CD14-positive monocyte (primary cell): Measurements from ENCODE around the gene NLGN1. TPM values are rescaled to one million over a fixed set of nuclear protein-coding genes. Genes with fewer than 3 reads are reported as not detected.

Experiments used
- DNase-seq, 3 donors: peaks; one replicate each; pipeline ENCODE4 v3.0.0-alpha.2; 2011 to 2022
- H2AFZ ChIP-seq: 2 replicates; pipeline ENCODE4 v1.6.0; 2012; ENCODE audit warnings: mild to moderate bottlenecking, low read depth, low read length, inconsistent platforms; ENCODE audit not compliant: insufficient read depth, poor library complexity, severe bottlenecking
- H3K27ac ChIP-seq, 2 donors: 1 replicate in 1 of 2; 2 replicates in 1 of 2; pipeline ENCODE4 v1.5.1; 2012 to 2013; ENCODE audit warnings: low read length in 2 of 2, control low read depth in 1 of 2, inconsistent platforms in 1 of 2, low read depth in 1 of 2, mild to moderate bottlenecking in 1 of 2
- H3K27me3 ChIP-seq, 2 donors: one replicate each; pipeline versions ENCODE4 v1.6.0 to v1.6.1; 2011 to 2013; ENCODE audit warnings: low read length in 2 of 2; ENCODE audit not compliant: control insufficient read depth in 2 of 2, insufficient read depth in 2 of 2
- H3K36me3 ChIP-seq, 2 donors: replicated peaks in 1 of 2; 1 replicate in 1 of 2; 2 replicates in 1 of 2; pipeline versions ENCODE4 v1.5.1 to v1.6.1; 2012 to 2013; ENCODE audit warnings: low read length in 2 of 2, control low read depth in 1 of 2, inconsistent platforms in 1 of 2, mild to moderate bottlenecking in 1 of 2; ENCODE audit not compliant: insufficient read depth in 2 of 2, control insufficient read depth in 1 of 2
- H3K4me1 ChIP-seq, 2 donors: 1 replicate in 1 of 2; 2 replicates in 1 of 2; pipeline versions ENCODE4 v1.5.1 to v1.6.1; 2012 to 2013; ENCODE audit warnings: low read length in 2 of 2, control low read depth in 1 of 2, inconsistent platforms in 1 of 2, mild to moderate bottlenecking in 1 of 2, moderate library complexity in 1 of 2; ENCODE audit not compliant: insufficient read depth in 2 of 2, control insufficient read depth in 1 of 2
- H3K4me2 ChIP-seq: replicated peaks from 2 replicates; pipeline ENCODE3; 2012; ENCODE audit warnings: low read length, moderate library complexity, mild to moderate bottlenecking; ENCODE audit not compliant: poor library complexity, severe bottlenecking; ENCODE audit errors: extremely low read depth
- H3K4me3 ChIP-seq, 3 experiments: fragments of 200-600 bp in 1 of 3; sonication (generic) in 1 of 3; replicated peaks in 1 of 3; 1 replicate in 2 of 3; 2 replicates in 1 of 3; pipeline ENCODE4 v1.5.1; 2011 to 2013; ENCODE audit warnings: low read length in 3 of 3, mild to moderate bottlenecking in 3 of 3, control low read depth in 2 of 3, low read depth in 2 of 3, inconsistent platforms in 1 of 3, moderate library complexity in 1 of 3
- H3K79me2 ChIP-seq: 2 replicates; pipeline ENCODE4 v1.6.0; 2012; ENCODE audit warnings: mild to moderate bottlenecking, control low read depth, inconsistent platforms, low read length, moderate library complexity; ENCODE audit not compliant: insufficient read depth
- H3K9ac ChIP-seq: 2 replicates; pipeline ENCODE4 v1.6.0; 2017; ENCODE audit warnings: low read length, mild to moderate bottlenecking; ENCODE audit not compliant: insufficient read depth, poor library complexity, severe bottlenecking
- H3K9me3 ChIP-seq, 2 donors: replicated peaks in 1 of 2; 1 replicate in 1 of 2; 2 replicates in 1 of 2; pipeline versions ENCODE4 v1.5.1 to v1.6.1; 2012 to 2013; ENCODE audit warnings: low read length in 2 of 2, control low read depth in 1 of 2; ENCODE audit not compliant: control insufficient read depth in 1 of 2, insufficient read depth in 1 of 2
- H4K20me1 ChIP-seq: 2 replicates; pipeline ENCODE4 v1.6.0; 2012; ENCODE audit warnings: mild to moderate bottlenecking, low read length, control low read depth, moderate library complexity; ENCODE audit not compliant: insufficient read depth
- H3K27ac Mint-ChIP-seq, 7 donors: one replicate each; pipeline ENCODE4 v1.8.0; 2020; ENCODE audit warnings: mild to moderate bottlenecking in 7 of 7, mixed read lengths in 7 of 7, moderate library complexity in 6 of 7, inconsistent platforms in 2 of 7
- H3K27me3 Mint-ChIP-seq, 3 donors: one replicate each; pipeline ENCODE4 v1.8.0; 2021 to 2022; ENCODE audit warnings: low read depth in 3 of 3, mild to moderate bottlenecking in 3 of 3, mixed read lengths in 3 of 3, moderate library complexity in 3 of 3, inconsistent platforms in 1 of 3
- H3K36me3 Mint-ChIP-seq, 2 donors: one replicate each; pipeline ENCODE4 v1.8.0; 2020; ENCODE audit warnings: mixed read lengths in 2 of 2, inconsistent platforms in 1 of 2, mild to moderate bottlenecking in 1 of 2
- H3K4me1 Mint-ChIP-seq: one replicate; pipeline ENCODE4 v1.8.0; 2020; ENCODE audit warnings: mild to moderate bottlenecking, mixed read lengths
- H3K4me3 Mint-ChIP-seq, 2 donors: one replicate each; pipeline ENCODE4 v1.8.0; 2020; ENCODE audit warnings: mild to moderate bottlenecking in 2 of 2, mixed read lengths in 2 of 2, moderate library complexity in 1 of 2
- H3K9me3 Mint-ChIP-seq, 7 donors: one replicate each; pipeline ENCODE4 v1.8.0; 2020 to 2022; ENCODE audit warnings: mixed read lengths in 7 of 7, mild to moderate bottlenecking in 6 of 7, moderate library complexity in 6 of 7, inconsistent platforms in 2 of 7
- WGBS: methylation state at CpG from one replicate; pipeline ENCODE4 v1.1.5; 2013; ENCODE audit warnings: missing lambda C conversion rate; ENCODE audit not compliant: insufficient coverage; 5-methylcytosine and 5-hydroxymethylcytosine counted together
- intact Hi-C, 2 donors: fragments of 100-400 bp; cut with micrococcal nuclease; formaldehyde crosslinking; loops; one replicate each; pipeline versions ENCODE4 v1.15.0 to v1.15.1; 2023
- polyA plus RNA-seq, 3 donors: library from polyadenylated mRNA; depleted of rRNA in 1 of 3; unstranded in 2 of 3; stranded (reverse) in 1 of 3; fragments of 300-500 nt in 2 of 3; fragments of >200 nt in 1 of 3; fragmentation: Illumina TruSeq in 2 of 3; gene quantifications; 1 replicate in 2 of 3; 2 replicates in 1 of 3; pipeline ENCODE4 v1.2.3, GENCODE V29; 2012 to 2021
- TF ChIP-seq, protein P1 (sequence below): fragments of 200-600 bp; IDR thresholded peaks from one replicate; pipeline ENCODE4 v1.8.0; 2022; ENCODE audit warnings: antibody characterized with exemption, mild to moderate bottlenecking

The NLGN1 gene
- polyA plus RNA-seq, 3 donors: not detected

DNA sequence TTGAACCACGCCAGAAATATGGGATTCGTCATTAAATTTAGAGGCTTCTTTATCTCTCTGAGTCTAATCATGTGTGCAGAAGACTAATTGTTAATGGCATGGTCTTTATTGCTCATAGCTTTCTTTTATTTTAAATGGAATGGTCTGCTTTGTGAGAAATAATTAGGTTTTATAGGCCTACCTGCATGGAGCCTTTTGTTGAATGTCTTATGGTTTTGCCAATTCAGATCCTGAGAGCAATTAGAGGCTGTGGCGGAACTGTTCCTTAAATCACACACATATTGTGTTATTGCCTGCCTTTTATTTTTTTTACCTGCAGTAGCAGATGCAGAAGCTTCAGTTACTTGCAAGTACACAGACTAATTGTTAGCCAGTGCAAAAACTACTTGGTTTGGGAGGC, 306.2 kb downstream of the NLGN1 start:
- Histone ChIP-seq H2AFZ (no peak overlapping the region), H3K79me2 (no peaks in the 10 kb centered on the region), H3K9me3 (peaks cover 4 to 6% of the 10 kb centered on the region in 2 donors), H3K27me3 (no peaks in the 10 kb centered on the region), H3K9ac (no peak overlapping the region), H3K4me2 (no peak overlapping the region), H3K36me3 (no peaks in the 10 kb centered on the region), H3K4me3 (no peak overlapping the region), H4K20me1 (no peaks in the 10 kb centered on the region), H3K4me1 (no peaks in the 10 kb centered on the region), H3K27ac (no peak overlapping the region)
- no peak for DNase-seq
- Mint-ChIP-seq H3K36me3 (no peaks in the 10 kb centered on the region), H3K27ac (no peak overlapping the region), H3K4me3 (no peak overlapping the region), H3K27me3 (peaks cover 0 to 4% (median 0%) of the 10 kb centered on the region in 3 donors), H3K9me3 (peaks cover 0 to 8% (median 6%) of the 10 kb centered on the region in 7 donors), H3K4me1 (no peaks in the 10 kb centered on the region)
- TF ChIP-seq, protein P1, sequence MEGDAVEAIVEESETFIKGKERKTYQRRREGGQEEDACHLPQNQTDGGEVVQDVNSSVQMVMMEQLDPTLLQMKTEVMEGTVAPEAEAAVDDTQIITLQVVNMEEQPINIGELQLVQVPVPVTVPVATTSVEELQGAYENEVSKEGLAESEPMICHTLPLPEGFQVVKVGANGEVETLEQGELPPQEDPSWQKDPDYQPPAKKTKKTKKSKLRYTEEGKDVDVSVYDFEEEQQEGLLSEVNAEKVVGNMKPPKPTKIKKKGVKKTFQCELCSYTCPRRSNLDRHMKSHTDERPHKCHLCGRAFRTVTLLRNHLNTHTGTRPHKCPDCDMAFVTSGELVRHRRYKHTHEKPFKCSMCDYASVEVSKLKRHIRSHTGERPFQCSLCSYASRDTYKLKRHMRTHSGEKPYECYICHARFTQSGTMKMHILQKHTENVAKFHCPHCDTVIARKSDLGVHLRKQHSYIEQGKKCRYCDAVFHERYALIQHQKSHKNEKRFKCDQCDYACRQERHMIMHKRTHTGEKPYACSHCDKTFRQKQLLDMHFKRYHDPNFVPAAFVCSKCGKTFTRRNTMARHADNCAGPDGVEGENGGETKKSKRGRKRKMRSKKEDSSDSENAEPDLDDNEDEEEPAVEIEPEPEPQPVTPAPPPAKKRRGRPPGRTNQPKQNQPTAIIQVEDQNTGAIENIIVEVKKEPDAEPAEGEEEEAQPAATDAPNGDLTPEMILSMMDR: no peak
- intact Hi-C loops: no loop called here
- no CpG with 5 or more reads among the region's 3 CpGs for whole genome bisulfite sequencing

DNA sequence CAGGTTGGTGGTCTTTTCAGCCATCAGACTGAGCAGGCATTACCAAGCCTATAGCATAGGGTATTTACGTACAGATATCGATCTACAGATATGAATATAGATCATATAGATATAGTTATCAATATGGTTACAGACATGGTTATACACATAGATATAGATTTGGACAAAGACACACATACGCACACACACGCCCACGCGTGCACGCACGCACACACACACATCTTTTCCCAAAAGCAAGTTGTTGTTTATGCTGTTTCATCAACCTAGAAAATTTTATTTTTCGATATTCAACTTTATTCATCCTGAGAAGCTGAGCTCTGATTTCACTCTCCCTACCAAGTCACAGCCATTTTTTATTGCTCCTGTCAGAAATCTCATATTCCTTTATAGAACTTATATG, 309.1 kb downstream of the NLGN1 start:
- Histone ChIP-seq H3K79me2 (no peaks in the 10 kb centered on the region), H3K27me3 (no peaks in the 10 kb centered on the region), H2AFZ (no peak overlapping the region), H3K36me3 (no peaks in the 10 kb centered on the region), H3K4me3 (no peak overlapping the region), H3K27ac (no peak overlapping the region), H3K4me2 (no peak overlapping the region), H3K9me3 (peaks cover 0 to 3% of the 10 kb centered on the region in 2 donors), H3K9ac (no peak overlapping the region), H4K20me1 (no peaks in the 10 kb centered on the region), H3K4me1 (no peaks in the 10 kb centered on the region)
- DNase-seq: no peak
- H3K9me3 Mint-ChIP-seq: peaks cover 0 to 8% (median 2%) of the 10 kb centered on the region in 7 donors
- intact Hi-C loops: no loop called here
- H3K36me3 Mint-ChIP-seq: no peaks in the 10 kb centered on the region
- no peak overlapping the region for H3K27ac Mint-ChIP-seq
- 93% methylated on average over 6 of the region's 9 CpGs for WGBS
- TF ChIP-seq, protein P1: no peak
- no peaks in the 10 kb centered on the region for H3K4me1 Mint-ChIP-seq
- no peak overlapping the region for H3K4me3 Mint-ChIP-seq
- H3K27me3 Mint-ChIP-seq: peaks cover 0 to 4% (median 0%) of the 10 kb centered on the region in 3 donors
